DMS153 treated with DMSO at 0.1 percent for 48 hours (cell line): ENCODE measurements around the gene ATRN.

Experiments
- DNase-seq: peaks from one replicate; lab custom pipeline; 2025; ENCODE audit not compliant: unreplicated experiment; lab: John Stamatoyannopoulos, UW

ATRN gene

GRCh38 chr20:3621111-3621510 is 150.3 kb downstream of the ATRN start:
- no peak for DNase-seq

- DNase-seq = no peak
Measured at GRCh38 chr20:3622406-3622805, 151.6 kb downstream of the ATRN start.

- no peak for DNase-seq
Measured at GRCh38 chr20:3627476-3627875, 156.7 kb downstream of the ATRN start.

GRCh38 chr20:3628502-3629314 is 157.9 kb downstream of the ATRN start:
- DNase-seq = no peak

GRCh38 chr20:3629893-3630292 is 159.1 kb downstream of the ATRN start:
- DNase-seq = no peak

- no peak for DNase-seq
Measured at GRCh38 chr20:3630429-3630828, 159.6 kb downstream of the ATRN start.

GRCh38 chr20:3631534-3631933 is 160.7 kb downstream of the ATRN start:
- no peak for DNase-seq

GRCh38 chr20:3632311-3633004 is 161.6 kb downstream of the ATRN start:
- no peak for DNase-seq

GRCh38 chr20:3633913-3634478 is 163.2 kb downstream of the ATRN start:
- DNase-seq = no peak

GRCh38 chr20:3635346-3635745 is 164.5 kb downstream of the ATRN start:
- DNase-seq = no peak

- no peak for DNase-seq
Measured at GRCh38 chr20:3640259-3640658, 169.4 kb downstream of the ATRN start.

- DNase-seq = no peak
Measured at GRCh38 chr20:3645309-3646066, 174.7 kb downstream of the ATRN start.

GRCh38 chr20:3646067-3646440 is 175.2 kb downstream of the ATRN start:
- no peak for DNase-seq

- DNase-seq = no peak
Measured at GRCh38 chr20:3646651-3647050, 175.8 kb downstream of the ATRN start.

- DNase-seq = no peak
Measured at GRCh38 chr20:3647473-3647872, 176.7 kb downstream of the ATRN start.

GRCh38 chr20:3648951-3649350 is 178.1 kb downstream of the ATRN start:
- no peak for DNase-seq

GRCh38 chr20:3651204-3651962 is 180.6 kb downstream of the ATRN start:
- DNase-seq = no peak

GRCh38 chr20:3652221-3652620 is 181.4 kb downstream of the ATRN start:
- DNase-seq = no peak

GRCh38 chr20:3652676-3653596 is 182.1 kb downstream of the ATRN start:
- no peak for DNase-seq

- DNase-seq = no peak
Measured at GRCh38 chr20:3653921-3654320, 183.1 kb downstream of the ATRN start.
